ENCODE results near the gene XRCC6.

XRCC6 gene

DNA sequence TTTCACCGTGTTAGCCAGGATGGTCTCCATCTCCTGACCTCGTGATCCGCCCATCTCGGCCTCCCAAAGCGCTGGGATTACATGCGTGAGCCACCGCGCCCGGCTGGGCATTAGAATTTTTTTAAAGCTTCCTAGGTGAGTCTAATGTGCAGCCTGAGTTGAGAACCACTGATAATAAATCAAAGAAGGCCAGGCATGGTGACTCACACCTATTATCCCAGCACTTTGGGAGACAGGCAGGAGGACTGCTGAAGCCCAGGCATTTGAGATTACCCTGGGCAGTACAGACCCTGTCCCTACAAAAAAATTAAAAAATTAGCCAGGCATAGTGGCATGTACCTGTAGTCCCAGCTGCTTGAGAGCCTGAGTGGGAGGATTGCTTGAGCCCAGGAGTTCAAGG is 91.9 kb downstream of the XRCC6 start:
- TF ChIP-seq POLR2AphosphoS5 (IDR thresholded peaks at IDR 0.05; ENCODE audit: low read depth, low read length) (no peak), REST (IDR thresholded peaks at IDR 0.05; ENCODE audit: insufficient read depth in 1 of 2, low read depth in 2 of 2, low read length in 2 of 2) (no peak), TAF1 (IDR thresholded peaks at IDR 0.05; ENCODE audit: borderline replicate concordance, insufficient read depth, low read length) (no peak), FOXP2 (optimal IDR thresholded peaks at IDR 0.05; ENCODE audit: borderline replicate concordance, extremely low read depth, extremely low read length, insufficient read depth) (no peak), SIN3A (IDR thresholded peaks at IDR 0.05; ENCODE audit: borderline replicate concordance, insufficient read depth, low read length) (no peak)

Measured in PFSK-1 (cell line).